Vagina (tissue), 2 donors: Measurements from ENCODE around the gene SYNPR. TPM values are rescaled to one million over a fixed set of nuclear protein-coding genes. Genes with fewer than 3 reads are reported as not detected.
"Not testable (repeated sequence)": the region's sequence is repeated elsewhere in the genome, so short reads cannot be mapped to it uniquely, and the experiment has no call there.

ENCODE experiments used
- DNase-seq, 2 donors: peaks; one replicate each; pipeline ENCODE4 v3.0.0-alpha.2; 2017; ENCODE audit errors: extremely low spot score in 2 of 2
- H3K27ac ChIP-seq: fragments of 200-600 bp; sonication (generic); one replicate; pipeline ENCODE4 v1.5.1; 2019
- H3K27me3 ChIP-seq: fragments of 200-600 bp; sonication (generic); one replicate; pipeline ENCODE4 v1.5.1; 2019
- H3K36me3 ChIP-seq, 2 donors: fragments of 200-600 bp; sonication (generic); one replicate each; pipeline ENCODE4 v1.5.1; 2017 to 2019
- H3K4me1 ChIP-seq: fragments of 200-600 bp; sonication (generic); one replicate; pipeline ENCODE4 v1.5.1; 2019
- H3K4me3 ChIP-seq, 2 donors: fragments of 200-600 bp; sonication (generic); 1 replicate in 1 of 2; 2 replicates in 1 of 2; pipeline ENCODE4 v1.5.1; 2016 to 2019
- H3K9me3 ChIP-seq: fragments of 200-600 bp; sonication (generic); one replicate; pipeline ENCODE4 v1.5.1; 2019
- POLR2A ChIP-seq, 2 donors: fragments of 450-650 bp; IDR thresholded peaks; one replicate each; pipeline ENCODE4 v1.6.1; 2017; ENCODE audit warnings: antibody characterized with exemption in 2 of 2, mild to moderate bottlenecking in 2 of 2, moderate library complexity in 2 of 2
- POLR2AphosphoS5 ChIP-seq, 2 donors: sonication (generic); formaldehyde crosslinking; IDR thresholded peaks; one replicate each; pipeline ENCODE4 v1.9.0; 2017; ENCODE audit warnings: antibody characterized with exemption in 2 of 2, mild to moderate bottlenecking in 2 of 2, low read depth in 1 of 2; ENCODE audit not compliant: insufficient read depth in 1 of 2
- intact Hi-C: fragments of 100-400 bp; cut with DNase I; formaldehyde crosslinking; loops from one replicate; pipeline ENCODE4 v1.15.1; 2023
- total RNA-seq: library from RNA; depleted of rRNA; stranded (reverse); fragments of >200 nt; gene quantifications from one replicate; pipeline ENCODE4 v1.2.3, GENCODE V29; 2016
- TF ChIP-seq, protein P1 (sequence below), 3 experiments: fragments of 450-650 bp in 2 of 3; fragments of 200-600 bp in 1 of 3; sonication (generic) in 1 of 3; IDR thresholded peaks; one replicate each; pipeline ENCODE4 v1.5.1; 2017 to 2019; ENCODE audit warnings: antibody characterized with exemption in 3 of 3, mild to moderate bottlenecking in 2 of 3, moderate library complexity in 2 of 3

Gene SYNPR
- total RNA-seq, 1 donor from 2014 or later = not detected

DNA sequence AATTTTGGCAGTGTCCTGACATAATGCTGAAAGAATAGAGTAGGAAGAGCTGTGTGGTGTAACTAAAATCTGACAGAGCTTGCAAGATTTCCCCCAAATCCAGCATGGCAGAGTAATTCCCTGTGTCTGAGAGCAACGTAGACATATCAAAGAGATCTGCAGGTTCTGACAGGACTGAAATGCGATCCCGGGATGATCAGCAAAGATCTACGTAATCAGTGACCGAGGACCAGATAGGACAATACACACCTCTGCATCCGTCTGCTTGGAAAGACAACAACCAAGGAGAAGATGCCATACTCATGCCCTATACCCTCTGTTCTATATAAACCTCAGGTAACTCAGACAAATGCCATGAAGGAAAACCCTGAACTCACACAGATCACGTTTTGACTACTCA lies 26.6 kb upstream of the SYNPR start:
- Histone ChIP-seq H3K27me3 (no peaks in the 10 kb centered on the region), H3K36me3 (no peaks in the 10 kb centered on the region), H3K4me1 (no peaks in the 10 kb centered on the region), H3K9me3 (no peaks in the 10 kb centered on the region), H3K27ac (no peak overlapping the region), H3K4me3 (no peak overlapping the region)
- no peak for TF ChIP-seq POLR2AphosphoS5 (IDR thresholded peaks at IDR 0.05; ENCODE audit: insufficient read depth in 1 of 2, low read depth in 1 of 2)
- TF ChIP-seq, protein P1, sequence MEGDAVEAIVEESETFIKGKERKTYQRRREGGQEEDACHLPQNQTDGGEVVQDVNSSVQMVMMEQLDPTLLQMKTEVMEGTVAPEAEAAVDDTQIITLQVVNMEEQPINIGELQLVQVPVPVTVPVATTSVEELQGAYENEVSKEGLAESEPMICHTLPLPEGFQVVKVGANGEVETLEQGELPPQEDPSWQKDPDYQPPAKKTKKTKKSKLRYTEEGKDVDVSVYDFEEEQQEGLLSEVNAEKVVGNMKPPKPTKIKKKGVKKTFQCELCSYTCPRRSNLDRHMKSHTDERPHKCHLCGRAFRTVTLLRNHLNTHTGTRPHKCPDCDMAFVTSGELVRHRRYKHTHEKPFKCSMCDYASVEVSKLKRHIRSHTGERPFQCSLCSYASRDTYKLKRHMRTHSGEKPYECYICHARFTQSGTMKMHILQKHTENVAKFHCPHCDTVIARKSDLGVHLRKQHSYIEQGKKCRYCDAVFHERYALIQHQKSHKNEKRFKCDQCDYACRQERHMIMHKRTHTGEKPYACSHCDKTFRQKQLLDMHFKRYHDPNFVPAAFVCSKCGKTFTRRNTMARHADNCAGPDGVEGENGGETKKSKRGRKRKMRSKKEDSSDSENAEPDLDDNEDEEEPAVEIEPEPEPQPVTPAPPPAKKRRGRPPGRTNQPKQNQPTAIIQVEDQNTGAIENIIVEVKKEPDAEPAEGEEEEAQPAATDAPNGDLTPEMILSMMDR (IDR thresholded peaks at IDR 0.05) = no peak
- no peak for TF ChIP-seq POLR2A (IDR thresholded peaks at IDR 0.05)
- DNase-seq = no peak
- intact Hi-C loops = no loop called here

DNA sequence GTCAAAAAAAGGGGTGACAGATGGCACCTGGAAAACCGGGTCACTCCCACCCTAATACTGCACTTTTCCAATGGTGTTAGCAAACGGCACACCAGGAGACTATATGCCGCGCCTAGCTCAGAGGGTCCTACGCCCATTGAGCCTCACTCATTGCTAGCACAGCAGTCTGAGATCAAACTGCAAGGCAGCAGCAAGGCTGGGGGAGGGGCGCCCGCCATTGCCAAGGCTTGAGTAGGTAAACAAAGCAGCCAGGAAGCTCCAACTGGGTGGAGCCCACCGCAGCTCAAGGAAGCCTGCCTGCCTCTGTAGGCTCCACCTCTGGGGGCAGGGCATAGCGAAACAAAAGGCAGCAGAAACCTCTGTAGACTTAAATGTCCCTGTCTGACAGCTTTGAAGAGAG lies 22.3 kb upstream of the SYNPR start:
- H3K4me3 ChIP-seq, intact Hi-C loops, H3K9me3 ChIP-seq, H3K36me3 ChIP-seq, DNase-seq, H3K27ac ChIP-seq, H3K4me1 ChIP-seq, H3K27me3 ChIP-seq: not testable (repeated sequence)

DNA sequence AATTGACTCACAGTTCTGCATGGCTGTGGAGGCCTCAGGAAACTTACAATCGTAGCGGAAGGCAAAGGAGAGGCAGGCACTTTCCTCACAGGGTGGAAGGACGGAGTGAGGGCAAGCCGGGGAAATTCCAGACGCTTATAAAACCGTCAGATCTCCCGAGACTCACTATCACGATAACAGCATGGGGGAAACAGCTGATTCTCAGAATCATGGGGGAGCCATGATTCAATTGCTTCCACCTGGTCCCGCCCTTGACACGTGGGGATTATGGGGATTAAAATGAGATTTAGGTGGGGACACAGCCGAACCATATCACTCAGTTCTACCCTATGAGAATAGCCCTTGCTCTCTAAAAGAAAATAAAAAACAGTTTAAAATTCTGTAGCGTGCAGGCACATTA lies 13.4 kb upstream of the SYNPR start:
- TF ChIP-seq, protein P1 (IDR thresholded peaks at IDR 0.05) = no peak
- TF ChIP-seq POLR2A (IDR thresholded peaks at IDR 0.05) (no peak), POLR2AphosphoS5 (IDR thresholded peaks at IDR 0.05; ENCODE audit: insufficient read depth in 1 of 2, low read depth in 1 of 2) (no peak)
- DNase-seq = no peak
- no peaks in the 10 kb centered on the region for H3K27me3 ChIP-seq
- intact Hi-C loops = no loop called here
- no peaks in the 10 kb centered on the region for H3K9me3 ChIP-seq
- H3K36me3 ChIP-seq = no peaks in the 10 kb centered on the region
- no peak overlapping the region for H3K4me3 ChIP-seq
- H3K4me1 ChIP-seq = no peaks in the 10 kb centered on the region
- no peak overlapping the region for H3K27ac ChIP-seq

DNA sequence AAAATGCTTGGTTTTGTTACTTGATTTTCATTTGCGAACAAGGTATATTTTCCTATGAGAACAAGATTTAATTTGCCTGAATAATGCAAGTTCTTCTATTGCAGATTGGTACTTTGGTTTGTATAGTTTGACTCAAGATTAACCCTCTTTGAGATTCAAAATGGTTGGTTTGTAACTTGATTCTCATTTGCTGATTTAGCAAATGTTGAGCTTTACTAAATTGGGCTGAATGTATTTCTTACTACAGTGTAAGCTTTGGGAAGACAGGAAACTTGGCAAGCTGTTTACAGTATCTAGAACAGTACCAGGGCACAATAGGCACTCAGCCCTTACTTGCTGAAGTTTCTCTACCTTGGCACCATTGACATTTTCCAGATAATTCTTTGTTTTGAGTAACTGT lies 3.7 kb upstream of the SYNPR start:
- H3K27me3 ChIP-seq = peaks cover 4% of the 10 kb centered on the region
- H3K4me1 ChIP-seq = no peaks in the 10 kb centered on the region
- TF ChIP-seq POLR2A (IDR thresholded peaks at IDR 0.05) = no peak
- TF ChIP-seq, protein P1 (IDR thresholded peaks at IDR 0.05) = no peak
- TF ChIP-seq POLR2AphosphoS5 (IDR thresholded peaks at IDR 0.05; ENCODE audit: insufficient read depth in 1 of 2, low read depth in 1 of 2) = no peak
- no peak for DNase-seq
- intact Hi-C loops = no loop called here
- no peak overlapping the region for H3K4me3 ChIP-seq
- H3K9me3 ChIP-seq = no peaks in the 10 kb centered on the region
- H3K27ac ChIP-seq = no peak overlapping the region
- H3K36me3 ChIP-seq = no peaks in the 10 kb centered on the region

DNA sequence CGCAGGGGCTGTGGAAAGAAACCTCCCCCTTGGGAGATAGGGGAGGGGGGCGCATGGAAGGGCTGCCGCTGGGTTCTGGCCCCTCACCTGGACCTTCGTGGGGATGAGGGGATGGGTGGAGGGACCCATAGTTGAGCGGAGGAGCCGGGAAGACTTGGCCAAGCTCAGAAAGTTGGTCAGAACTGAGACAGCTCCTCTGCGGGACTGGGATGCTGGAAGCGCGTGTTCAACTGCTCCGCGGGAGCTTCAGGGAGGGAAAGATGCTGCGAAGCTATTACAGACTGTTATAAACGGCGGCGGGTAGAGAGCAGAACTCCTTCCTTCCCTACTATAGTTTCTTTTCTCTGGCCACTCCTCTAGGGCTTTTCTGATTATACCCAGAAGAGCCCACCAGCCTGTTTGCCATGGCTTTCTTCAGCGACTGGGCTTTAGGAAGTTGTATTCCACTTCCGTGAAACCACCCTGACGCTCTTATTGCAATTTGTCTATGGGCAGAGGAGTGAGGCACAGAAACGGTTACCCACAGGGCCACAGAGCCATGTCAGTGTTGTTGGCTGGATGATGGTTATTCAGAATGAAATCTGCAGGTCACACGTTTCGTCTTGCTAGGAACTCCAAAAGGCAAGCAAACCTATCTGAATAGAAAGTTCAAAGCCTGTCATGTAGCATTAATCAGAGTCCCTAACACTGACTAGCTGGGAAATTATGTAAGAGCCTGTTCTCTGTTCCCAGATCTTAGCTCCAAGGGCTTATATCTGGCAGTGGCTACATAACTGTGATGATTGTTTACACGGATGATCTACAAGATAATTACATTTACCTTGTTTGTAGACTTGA lies 1.1 kb downstream of the SYNPR start:
- DNase-seq = no peak
- Histone ChIP-seq H3K9me3 (no peaks in the 10 kb centered on the region), H3K36me3 (no peaks in the 10 kb centered on the region), H3K27ac (no peak overlapping the region), H3K4me3 (no peak overlapping the region), H3K4me1 (no peaks in the 10 kb centered on the region), H3K27me3 (peaks cover 4% of the 10 kb centered on the region)
- intact Hi-C loops = no loop called here
- TF ChIP-seq, protein P1 (IDR thresholded peaks at IDR 0.05) = no peak
- TF ChIP-seq POLR2AphosphoS5 (IDR thresholded peaks at IDR 0.05; ENCODE audit: insufficient read depth in 1 of 2, low read depth in 1 of 2) = no peak
- TF ChIP-seq POLR2A (IDR thresholded peaks at IDR 0.05) = no peak
